HepG2 (cell line): ENCODE data around the gene KLF6. TPM values are rescaled to one million over a fixed set of nuclear protein-coding genes. Genes with fewer than 3 reads are reported as not detected.

Source experiments
- ATAC-seq: fragments of 200-7000 bp; cut with Tn5 transposase; 3 replicates; pipeline ENCODE4 v1.9.1; 2020; ENCODE audit warnings: mild to moderate bottlenecking, moderate library complexity
- BruUV-seq: library from RNA; stranded (reverse); fragments of 400-500 nt; replicated peaks from 2 replicates; lab custom pipeline; 2021; lab: Mats Ljungman, UMichigan
- CTCF ChIA-PET: fragments of 300-600 bp; formaldehyde crosslinking; extraction: SDS; loops from one replicate; lab custom pipeline; 2021; ENCODE audit warnings: low total read pairs, inconsistent platforms, low intra/inter-chr PET ratio; lab: Yijun Ruan, JAX
- POLR2A ChIA-PET: fragments of 350-600 bp; sonication (Branson Sonifier 250); formaldehyde crosslinking; loops from one replicate; lab custom pipeline; 2020; ENCODE audit warnings: antibody characterized with exemption, inconsistent platforms; lab: Yijun Ruan, JAX
- DNase-seq: peaks from one replicate; pipeline ENCODE4 v3.0.0-alpha.2; 2015; ENCODE audit warnings: low spot score
- FAIRE-seq: peaks from 3 replicates; lab custom pipeline; 2011; peaks lifted over from hg19 to GRCh38; lab: Jason Lieb, UNC
- H2AFZ ChIP-seq: one replicate; pipeline ENCODE4 v1.6.1; 2011; ENCODE audit warnings: low read length, inconsistent platforms
- H3K27ac ChIP-seq: fragments of 300-600 bp; 3 replicates; pipeline ENCODE4 v1.8.0; 2011; ENCODE audit warnings: mixed run types, mild to moderate bottlenecking, mixed read lengths, low read length, inconsistent platforms; ENCODE audit not compliant: insufficient read depth; ENCODE audit errors: extremely low read length
- H3K27me3 ChIP-seq, 2 experiments: fragments of 200-600 bp in 1 of 2; 2 replicates in 1 of 2; 3 replicates in 1 of 2; pipeline versions ENCODE4 v1.6.0 to v1.8.0; 2011; ENCODE audit warnings: low read length in 2 of 2, mild to moderate bottlenecking in 2 of 2, moderate library complexity in 2 of 2, inconsistent platforms in 1 of 2; ENCODE audit not compliant: insufficient read depth in 2 of 2, control insufficient read depth in 1 of 2
- H3K36me3 ChIP-seq, 2 experiments: fragments of 200-600 bp in 1 of 2; replicated peaks in 1 of 2; 2 replicates in 1 of 2; 3 replicates in 1 of 2; pipeline versions ENCODE4 v1.5.1 to v1.8.0; 2011; ENCODE audit warnings: low read length in 2 of 2, inconsistent platforms in 1 of 2; ENCODE audit not compliant: insufficient read depth in 2 of 2, control insufficient read depth in 1 of 2
- H3K4me1 ChIP-seq: 2 replicates; pipeline ENCODE4 v1.5.1; 2012; ENCODE audit warnings: low read length, inconsistent platforms; ENCODE audit not compliant: insufficient read depth
- H3K4me2 ChIP-seq: 2 replicates; pipeline ENCODE4 v1.6.0; 2011; ENCODE audit warnings: low read depth, low read length, inconsistent platforms
- H3K4me3 ChIP-seq, 3 experiments: fragments of 200-600 bp in 1 of 3; sonication (generic), shearing (Covaris generic) in 1 of 3; replicated peaks in 1 of 3; 2 replicates each; pipeline ENCODE4 v1.5.1; 2011 to 2016; ENCODE audit warnings: low read length in 3 of 3, inconsistent platforms in 2 of 3, low read depth in 2 of 3, mild to moderate bottlenecking in 2 of 3, control low read depth in 1 of 3, mixed read lengths in 1 of 3; ENCODE audit not compliant: insufficient read depth in 1 of 3
- H3K79me2 ChIP-seq: one replicate; pipeline ENCODE4 v1.6.1; 2011; ENCODE audit warnings: low read length, inconsistent platforms; ENCODE audit not compliant: insufficient read depth
- H3K9ac ChIP-seq: 2 replicates; pipeline ENCODE4 v1.6.0; 2011; ENCODE audit warnings: mild to moderate bottlenecking, low read depth, low read length, inconsistent platforms; ENCODE audit not compliant: insufficient read depth
- H3K9me3 ChIP-seq: 2 replicates; pipeline ENCODE4 v1.5.1; 2012; ENCODE audit warnings: mild to moderate bottlenecking, low read length
- H4K20me1 ChIP-seq: 2 replicates; pipeline ENCODE4 v1.6.0; 2011; ENCODE audit warnings: inconsistent platforms, mild to moderate bottlenecking, low read length, moderate library complexity; ENCODE audit not compliant: insufficient read depth
- WGBS: methylation state at CpG from one replicate; pipeline ENCODE4 v1.1.6; 2017; ENCODE audit warnings: low lambda C conversion rate; 5-methylcytosine and 5-hydroxymethylcytosine counted together
- in situ Hi-C: cut with HindIII; loops from 2 replicates; pipeline ENCODE4 v1.10.0; 2017; ENCODE audit warnings: low pct_unique_long_range_greater_than_20kb; ENCODE audit not compliant: extremely low pct_ligation_motif_present
- intact Hi-C: fragments of 100-400 bp; cut with micrococcal nuclease; formaldehyde crosslinking; loops from one replicate; pipeline ENCODE4 v1.10.0; 2022; ENCODE audit not compliant: unreplicated experiment
- polyA plus RNA-seq, 8 experiments: library from polyadenylated mRNA; depleted of rRNA in 3 of 8; stranded (reverse) in 7 of 8; unstranded in 1 of 8; fragments of >200 nt; fragmentation: Illumina TruSeq in 4 of 8; extraction: Trizol in 4 of 8; gene quantifications; 2 replicates each; pipeline versions ENCODE4 v1.2.1 to v1.2.3, GENCODE V29; 2011 to 2016; ENCODE audit warnings: low read depth in 4 of 8, missing spikeins in 1 of 8, mixed read lengths in 1 of 8; ENCODE audit not compliant: insufficient read depth in 1 of 8
- total RNA-seq, 5 experiments: library from RNA; depleted of rRNA; stranded (reverse); fragments of >200 nt; fragmentation: Illumina TruSeq; extraction: Trizol; gene quantifications; 2 replicates each; pipeline ENCODE4 v1.2.3, GENCODE V29; 2016; ENCODE audit warnings: low read depth in 1 of 5
- TF ChIP-seq, protein P1 (sequence below): sonication (generic); formaldehyde crosslinking; IDR thresholded peaks from 2 replicates; pipeline ENCODE4 v1.5.1; 2020; ENCODE audit warnings: mild to moderate bottlenecking, missing genetic modification reagents, moderate library complexity
- TF ChIP-seq, protein P2 (sequence below): sonication (generic); formaldehyde crosslinking; IDR thresholded peaks from 2 replicates; pipeline ENCODE4 v1.5.1; 2020; ENCODE audit warnings: missing genetic modification reagents, mild to moderate bottlenecking, borderline replicate concordance
- TF ChIP-seq, protein P3 (sequence below): sonication (generic); formaldehyde crosslinking; IDR thresholded peaks from 2 replicates; pipeline ENCODE4 v1.5.0; 2020; ENCODE audit warnings: mild to moderate bottlenecking, missing genetic modification reagents, borderline replicate concordance

Gene KLF6
- total and polyA plus RNA-seq, 2 of the 13 experiments (the other 11 are each of a cell fraction or from before 2014, with no cell fraction given): 27.0 to 71.9 TPM

DNA sequence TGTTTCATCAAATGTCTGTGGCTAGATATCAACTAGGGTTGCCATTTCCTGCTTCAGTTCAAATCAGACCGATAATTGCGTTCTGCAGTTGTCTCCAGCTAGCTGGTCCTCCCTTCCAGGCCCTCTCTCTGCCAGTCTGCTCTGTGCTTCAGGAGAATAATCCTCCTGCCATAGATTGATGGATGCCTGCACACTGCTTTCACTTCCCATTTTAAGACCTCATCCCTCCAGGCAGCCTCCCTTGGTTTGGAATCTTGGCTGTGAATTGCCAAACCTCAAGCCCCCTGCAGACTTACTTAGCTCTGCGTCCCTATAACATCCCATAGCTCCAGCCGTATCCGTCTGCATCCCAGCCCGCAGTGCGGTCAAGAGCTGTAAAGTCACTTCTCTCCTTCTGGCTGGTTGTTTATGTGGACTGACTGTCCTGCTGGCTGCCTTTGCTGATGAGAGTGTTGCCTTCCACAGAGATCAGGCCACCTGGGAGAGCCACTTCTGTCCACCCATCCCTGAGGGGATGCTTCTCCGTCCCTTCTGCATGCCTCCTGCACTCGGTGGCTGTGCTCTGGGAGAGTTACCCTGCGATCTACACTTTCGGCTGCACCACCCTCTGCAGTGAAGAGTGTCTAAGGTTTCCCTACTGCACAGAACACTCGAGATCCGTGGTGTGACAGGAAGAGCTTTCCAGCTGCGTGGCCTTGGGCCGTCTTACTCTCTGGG lies 22.4 kb upstream of the KLF6 start:
- intact Hi-C loops: no loop called here
- Histone ChIP-seq H3K4me2 (peak overlapping the region; percentile 5; the same call in 1 of the 2 replicates), H3K9me3 (no peaks in the 10 kb centered on the region), H4K20me1 (no peaks in the 10 kb centered on the region), H2AFZ (no peak overlapping the region), H3K9ac (no peak overlapping the region; the same call in 1 of the 2 replicates), H3K27ac (no peak overlapping the region), H3K79me2 (no peaks in the 10 kb centered on the region), H3K4me1 (peaks cover 97% of the 10 kb centered on the region), H3K36me3 (no peaks in the 10 kb centered on the region), H3K27me3 (no peaks in the 10 kb centered on the region), H3K4me3 (no peak overlapping the region)
- in situ Hi-C loops: no loop called here
- POLR2A ChIA-PET: interaction anchor here (1.5 to 7.9 kb wide), 2 partner anchors 20 to 23 kb away, joined by 4 to 217 read pairs; partner anchors contain the start of gene KLF6
- CTCF ChIA-PET: no interaction called here
- FAIRE-seq: no peak
- TF ChIP-seq, protein P1, sequence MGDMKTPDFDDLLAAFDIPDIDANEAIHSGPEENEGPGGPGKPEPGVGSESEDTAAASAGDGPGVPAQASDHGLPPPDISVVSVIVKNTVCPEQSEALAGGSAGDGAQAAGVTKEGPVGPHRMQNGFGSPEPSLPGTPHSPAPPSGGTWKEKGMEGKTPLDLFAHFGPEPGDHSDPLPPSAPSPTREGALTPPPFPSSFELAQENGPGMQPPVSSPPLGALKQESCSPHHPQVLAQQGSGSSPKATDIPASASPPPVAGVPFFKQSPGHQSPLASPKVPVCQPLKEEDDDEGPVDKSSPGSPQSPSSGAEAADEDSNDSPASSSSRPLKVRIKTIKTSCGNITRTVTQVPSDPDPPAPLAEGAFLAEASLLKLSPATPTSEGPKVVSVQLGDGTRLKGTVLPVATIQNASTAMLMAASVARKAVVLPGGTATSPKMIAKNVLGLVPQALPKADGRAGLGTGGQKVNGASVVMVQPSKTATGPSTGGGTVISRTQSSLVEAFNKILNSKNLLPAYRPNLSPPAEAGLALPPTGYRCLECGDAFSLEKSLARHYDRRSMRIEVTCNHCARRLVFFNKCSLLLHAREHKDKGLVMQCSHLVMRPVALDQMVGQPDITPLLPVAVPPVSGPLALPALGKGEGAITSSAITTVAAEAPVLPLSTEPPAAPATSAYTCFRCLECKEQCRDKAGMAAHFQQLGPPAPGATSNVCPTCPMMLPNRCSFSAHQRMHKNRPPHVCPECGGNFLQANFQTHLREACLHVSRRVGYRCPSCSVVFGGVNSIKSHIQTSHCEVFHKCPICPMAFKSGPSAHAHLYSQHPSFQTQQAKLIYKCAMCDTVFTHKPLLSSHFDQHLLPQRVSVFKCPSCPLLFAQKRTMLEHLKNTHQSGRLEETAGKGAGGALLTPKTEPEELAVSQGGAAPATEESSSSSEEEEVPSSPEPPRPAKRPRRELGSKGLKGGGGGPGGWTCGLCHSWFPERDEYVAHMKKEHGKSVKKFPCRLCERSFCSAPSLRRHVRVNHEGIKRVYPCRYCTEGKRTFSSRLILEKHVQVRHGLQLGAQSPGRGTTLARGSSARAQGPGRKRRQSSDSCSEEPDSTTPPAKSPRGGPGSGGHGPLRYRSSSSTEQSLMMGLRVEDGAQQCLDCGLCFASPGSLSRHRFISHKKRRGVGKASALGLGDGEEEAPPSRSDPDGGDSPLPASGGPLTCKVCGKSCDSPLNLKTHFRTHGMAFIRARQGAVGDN (CRISPR knock-in tag): peak; percentile 35
- TF ChIP-seq, protein P2, sequence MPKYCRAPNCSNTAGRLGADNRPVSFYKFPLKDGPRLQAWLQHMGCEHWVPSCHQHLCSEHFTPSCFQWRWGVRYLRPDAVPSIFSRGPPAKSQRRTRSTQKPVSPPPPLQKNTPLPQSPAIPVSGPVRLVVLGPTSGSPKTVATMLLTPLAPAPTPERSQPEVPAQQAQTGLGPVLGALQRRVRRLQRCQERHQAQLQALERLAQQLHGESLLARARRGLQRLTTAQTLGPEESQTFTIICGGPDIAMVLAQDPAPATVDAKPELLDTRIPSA: no peak
- TF ChIP-seq, protein P3, sequence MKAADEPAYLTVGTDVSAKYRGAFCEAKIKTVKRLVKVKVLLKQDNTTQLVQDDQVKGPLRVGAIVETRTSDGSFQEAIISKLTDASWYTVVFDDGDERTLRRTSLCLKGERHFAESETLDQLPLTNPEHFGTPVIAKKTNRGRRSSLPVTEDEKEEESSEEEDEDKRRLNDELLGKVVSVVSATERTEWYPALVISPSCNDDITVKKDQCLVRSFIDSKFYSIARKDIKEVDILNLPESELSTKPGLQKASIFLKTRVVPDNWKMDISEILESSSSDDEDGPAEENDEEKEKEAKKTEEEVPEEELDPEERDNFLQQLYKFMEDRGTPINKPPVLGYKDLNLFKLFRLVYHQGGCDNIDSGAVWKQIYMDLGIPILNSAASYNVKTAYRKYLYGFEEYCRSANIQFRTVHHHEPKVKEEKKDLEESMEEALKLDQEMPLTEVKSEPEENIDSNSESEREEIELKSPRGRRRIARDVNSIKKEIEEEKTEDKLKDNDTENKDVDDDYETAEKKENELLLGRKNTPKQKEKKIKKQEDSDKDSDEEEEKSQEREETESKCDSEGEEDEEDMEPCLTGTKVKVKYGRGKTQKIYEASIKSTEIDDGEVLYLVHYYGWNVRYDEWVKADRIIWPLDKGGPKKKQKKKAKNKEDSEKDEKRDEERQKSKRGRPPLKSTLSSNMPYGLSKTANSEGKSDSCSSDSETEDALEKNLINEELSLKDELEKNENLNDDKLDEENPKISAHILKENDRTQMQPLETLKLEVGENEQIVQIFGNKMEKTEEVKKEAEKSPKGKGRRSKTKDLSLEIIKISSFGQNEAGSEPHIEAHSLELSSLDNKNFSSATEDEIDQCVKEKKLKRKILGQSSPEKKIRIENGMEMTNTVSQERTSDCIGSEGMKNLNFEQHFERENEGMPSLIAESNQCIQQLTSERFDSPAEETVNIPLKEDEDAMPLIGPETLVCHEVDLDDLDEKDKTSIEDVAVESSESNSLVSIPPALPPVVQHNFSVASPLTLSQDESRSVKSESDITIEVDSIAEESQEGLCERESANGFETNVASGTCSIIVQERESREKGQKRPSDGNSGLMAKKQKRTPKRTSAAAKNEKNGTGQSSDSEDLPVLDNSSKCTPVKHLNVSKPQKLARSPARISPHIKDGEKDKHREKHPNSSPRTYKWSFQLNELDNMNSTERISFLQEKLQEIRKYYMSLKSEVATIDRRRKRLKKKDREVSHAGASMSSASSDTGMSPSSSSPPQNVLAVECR: 0 out of 2 replicates have a peak, but pooled peaks have one; percentile 15
- no TSS peak for BruUV-seq
- no peak for ATAC-seq
- 89% methylated on average over 11 of the region's 15 CpGs for WGBS
- DNase-seq: no peak
